Measurements from ENCODE around the gene FLAD1. TPM values are rescaled to one million over a fixed set of nuclear protein-coding genes. Genes with fewer than 3 reads are reported as not detected.
A peak's percentile ranks its signal among the peaks of the same experiment; 100 is the strongest.
"Not testable (repeated sequence)": the region's sequence is repeated elsewhere in the genome, so short reads cannot be mapped to it uniquely, and the experiment has no call there.

Gene FLAD1
- total and polyA plus RNA-seq, 2 donors (not counting 3 experiments of a cell fraction or from before 2014, with no cell fraction given), result 42.2 to 59.1 TPM

DNA sequence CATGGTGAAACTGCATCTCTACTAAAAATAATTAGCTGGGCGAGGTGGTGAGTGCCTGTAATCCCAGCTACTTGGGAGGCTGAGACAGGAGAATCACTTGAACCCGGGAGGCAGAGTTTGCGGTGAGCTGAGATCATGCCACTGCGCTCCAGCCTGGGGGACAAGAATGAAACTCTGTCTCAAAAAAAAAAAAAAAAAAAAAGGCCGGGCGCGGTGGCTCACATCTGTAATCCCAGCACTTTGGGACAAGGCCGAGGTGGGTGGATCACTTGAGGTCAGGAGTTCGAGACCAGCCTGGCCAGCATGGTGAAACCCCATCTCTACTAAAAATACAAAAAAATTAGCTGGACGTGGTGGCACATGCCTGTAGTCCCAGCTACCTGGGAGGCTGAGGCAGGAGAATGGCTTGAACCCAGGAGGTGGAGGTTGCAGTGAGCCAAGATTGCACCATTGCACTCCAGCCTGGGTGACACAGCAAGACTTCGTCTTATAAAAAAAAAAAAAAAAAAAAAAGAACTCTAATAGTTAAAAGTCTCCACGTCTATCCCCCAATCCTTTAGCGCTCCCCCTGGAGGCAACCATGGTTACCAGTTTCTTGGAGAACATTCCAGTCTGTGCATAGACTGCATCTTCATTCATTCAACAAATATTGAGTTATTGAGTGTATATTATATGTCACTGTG is 12.3 kb downstream of the FLAD1 start:
- H3K4me2 ChIP-seq (ENCODE audit: insufficient read depth, low read length); H3K9me3 ChIP-seq (replicated peaks; ENCODE audit: control insufficient read depth, insufficient read depth, low read length); H4K20me1 ChIP-seq (replicated peaks; ENCODE audit: control insufficient read depth, extremely low read depth, insufficient read depth, low read length); dilution Hi-C loops (cut with MboI; ENCODE audit: extremely low pct_ligation_motif_present, low sequenced_read_pairs); H2AFZ ChIP-seq (ENCODE audit: low read depth, low read length); H3K4me3 ChIP-seq (replicated peaks in 1 of 3; ENCODE audit: insufficient read depth in 1 of 3, low read depth in 1 of 3, low read length in 3 of 3); BruUV-seq (replicated peaks); H3K79me2 ChIP-seq (ENCODE audit: control insufficient read depth, insufficient read depth, low read length); H3K27ac ChIP-seq (ENCODE audit: insufficient read depth, low read depth, low read length); H3K9ac ChIP-seq (replicated peaks; ENCODE audit: extremely low read depth, insufficient read depth, low read length); H3K9me1 ChIP-seq (replicated peaks; ENCODE audit: control insufficient read depth, extremely low read depth, insufficient read depth, low read length); H3K27me3 ChIP-seq (ENCODE audit: control insufficient read depth in 2 of 2, insufficient read depth in 2 of 2, low read length in 2 of 2); H3K36me3 ChIP-seq (ENCODE audit: control insufficient read depth in 2 of 2, extremely low read depth in 1 of 2, insufficient read depth in 2 of 2, low read length in 2 of 2): not testable (repeated sequence)
- DNase-seq (ENCODE audit: low read depth, low spot score) (peak; percentile 80), FAIRE-seq (peak; percentile 83)
- TF ChIP-seq, protein P1, sequence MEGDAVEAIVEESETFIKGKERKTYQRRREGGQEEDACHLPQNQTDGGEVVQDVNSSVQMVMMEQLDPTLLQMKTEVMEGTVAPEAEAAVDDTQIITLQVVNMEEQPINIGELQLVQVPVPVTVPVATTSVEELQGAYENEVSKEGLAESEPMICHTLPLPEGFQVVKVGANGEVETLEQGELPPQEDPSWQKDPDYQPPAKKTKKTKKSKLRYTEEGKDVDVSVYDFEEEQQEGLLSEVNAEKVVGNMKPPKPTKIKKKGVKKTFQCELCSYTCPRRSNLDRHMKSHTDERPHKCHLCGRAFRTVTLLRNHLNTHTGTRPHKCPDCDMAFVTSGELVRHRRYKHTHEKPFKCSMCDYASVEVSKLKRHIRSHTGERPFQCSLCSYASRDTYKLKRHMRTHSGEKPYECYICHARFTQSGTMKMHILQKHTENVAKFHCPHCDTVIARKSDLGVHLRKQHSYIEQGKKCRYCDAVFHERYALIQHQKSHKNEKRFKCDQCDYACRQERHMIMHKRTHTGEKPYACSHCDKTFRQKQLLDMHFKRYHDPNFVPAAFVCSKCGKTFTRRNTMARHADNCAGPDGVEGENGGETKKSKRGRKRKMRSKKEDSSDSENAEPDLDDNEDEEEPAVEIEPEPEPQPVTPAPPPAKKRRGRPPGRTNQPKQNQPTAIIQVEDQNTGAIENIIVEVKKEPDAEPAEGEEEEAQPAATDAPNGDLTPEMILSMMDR (IDR thresholded peaks at IDR 0.05; ENCODE audit: extremely low read depth in 1 of 2, insufficient read depth in 1 of 2, low read depth in 1 of 2, low read length in 2 of 2), result peak; percentile 34 to 36
- POLR2A ChIA-PET, result interaction anchor here (0.7 to 1.1 kb wide), 4 partner anchors 10 to 516 kb away, joined by 4 to 10 read pairs (median 7); partner anchors contain the start of gene SHC1
- H3K4me1 ChIP-seq (ENCODE audit: control insufficient read depth, extremely low read depth, insufficient read depth, low read length), result peaks cover 11% of the 10 kb centered on the region
- CTCF ChIA-PET, result interaction anchor here (0.5 to 4.7 kb wide), 16 partner anchors 12 to 436 kb away, joined by 3 to 65 read pairs (median 6); partner anchors contain the start of genes FLAD1, PBXIP1, PYGO2 and SHC1
- intact Hi-C loops (cut with micrococcal nuclease), result loop anchor here (1.0 to 5.0 kb wide), 2 partner anchors 20 to 328 kb away; no protein-coding TSS in a partner anchor

GRCh38 chr1:154996966-154997701 is 14.0 kb downstream of the FLAD1 start:
- H3K9me1 ChIP-seq (replicated peaks; ENCODE audit: control insufficient read depth, extremely low read depth, insufficient read depth, low read length), result no peaks in the 10 kb centered on the region
- CTCF ChIA-PET, result interaction anchor here (0.8 to 4.7 kb wide), 14 partner anchors 19 to 438 kb away, joined by 3 to 65 read pairs (median 6); partner anchors contain the start of genes PBXIP1, PYGO2 and SHC1
- peaks cover 15% of the 10 kb centered on the region for H3K4me1 ChIP-seq (ENCODE audit: control insufficient read depth, extremely low read depth, insufficient read depth, low read length)
- H3K27me3 ChIP-seq (ENCODE audit: control insufficient read depth in 2 of 2, insufficient read depth in 2 of 2, low read length in 2 of 2), result no peaks in the 10 kb centered on the region
- FAIRE-seq, result no peak
- no peak for DNase-seq (ENCODE audit: low read depth, low spot score)
- no peak overlapping the region for H3K27ac ChIP-seq (ENCODE audit: insufficient read depth, low read depth, low read length)
- H3K36me3 ChIP-seq (ENCODE audit: control insufficient read depth in 2 of 2, extremely low read depth in 1 of 2, insufficient read depth in 2 of 2, low read length in 2 of 2), result no peaks in the 10 kb centered on the region
- no peaks in the 10 kb centered on the region for H4K20me1 ChIP-seq (replicated peaks; ENCODE audit: control insufficient read depth, extremely low read depth, insufficient read depth, low read length)
- no TSS peak for BruUV-seq (replicated peaks)
- no peak overlapping the region for H3K4me3 ChIP-seq (replicated peaks in 1 of 3; ENCODE audit: insufficient read depth in 1 of 3, low read depth in 1 of 3, low read length in 3 of 3)
- H3K4me2 ChIP-seq (ENCODE audit: insufficient read depth, low read length), result no peak overlapping the region
- H3K79me2 ChIP-seq (ENCODE audit: control insufficient read depth, insufficient read depth, low read length), result no peaks in the 10 kb centered on the region
- intact Hi-C loops (cut with micrococcal nuclease), result loop anchor here (5.0 kb wide), 1 partner anchor 330 kb away; no protein-coding TSS in a partner anchor
- H2AFZ ChIP-seq (ENCODE audit: low read depth, low read length), result no peak overlapping the region
- H3K9me3 ChIP-seq (replicated peaks; ENCODE audit: control insufficient read depth, insufficient read depth, low read length), result no peaks in the 10 kb centered on the region
- TF ChIP-seq POLR2A (IDR thresholded peaks at IDR 0.05; ENCODE audit: low read depth, low read length), result no peak
- TF ChIP-seq EZH2 (IDR thresholded peaks at IDR 0.05; ENCODE audit: borderline replicate concordance, low read depth, low read length, severe bottlenecking), result no peak
- TF ChIP-seq, protein P1 (IDR thresholded peaks at IDR 0.05; ENCODE audit: extremely low read depth in 1 of 2, insufficient read depth in 1 of 2, low read depth in 1 of 2, low read length in 2 of 2), result no peak
- TF ChIP-seq FOS (IDR thresholded peaks at IDR 0.05; ENCODE audit: borderline replicate concordance, insufficient read depth, low read length), result no peak
- no peak for TF ChIP-seq MYC (IDR thresholded peaks at IDR 0.05; ENCODE audit: low read depth, low read length)
- TF ChIP-seq GATA2 (IDR thresholded peaks at IDR 0.05; ENCODE audit: insufficient read depth, insufficient read length, low read depth, low read length), result no peak
- no peak for TF ChIP-seq POLR2AphosphoS5 (IDR thresholded peaks at IDR 0.05; ENCODE audit: insufficient read depth, low read depth, low read length)
- TF ChIP-seq JUN (IDR thresholded peaks at IDR 0.05; ENCODE audit: borderline replicate concordance, insufficient read depth, insufficient read length, low read depth), result no peak
- no peak for TF ChIP-seq MAX (IDR thresholded peaks at IDR 0.05; ENCODE audit: insufficient read depth, insufficient read length)
- H3K9ac ChIP-seq (replicated peaks; ENCODE audit: extremely low read depth, insufficient read depth, low read length), result no peak overlapping the region
- POLR2A ChIA-PET, result interaction anchor here (0.8 to 1.2 kb wide), 2 partner anchors 20 to 23 kb away, joined by 3 read pairs; no protein-coding TSS in a partner anchor
- dilution Hi-C loops (cut with MboI; ENCODE audit: extremely low pct_ligation_motif_present, low sequenced_read_pairs), result no loop called here
